Left lung (tissue), 10 donors: ENCODE measurements around the gene TMIE. TPM values are rescaled to one million over a fixed set of nuclear protein-coding genes. Genes with fewer than 3 reads are reported as not detected.

Experiments
- ATAC-seq: fragments of 200-7000 bp; cut with Tn5 transposase; one replicate; pipeline ENCODE4 v1.9.1; 2020; ENCODE audit warnings: moderate library complexity
- DNase-seq, 4 donors: peaks; one replicate each; pipeline ENCODE4 v3.0.0-alpha.2; 2013 to 2020
- H3K27ac ChIP-seq, 2 donors: fragments of 200-600 bp; sonication (generic) in 1 of 2; one replicate each; pipeline versions ENCODE4 v1.5.0 to v1.8.0; 2020 to 2021
- H3K27me3 ChIP-seq, 2 donors: fragments of 200-600 bp; sonication (generic) in 1 of 2; one replicate each; pipeline versions ENCODE4 v1.5.0 to v1.8.0; 2020 to 2021
- H3K36me3 ChIP-seq, 2 donors: fragments of 200-600 bp; sonication (generic) in 1 of 2; one replicate each; pipeline versions ENCODE4 v1.5.0 to v1.8.0; 2020 to 2021
- H3K4me1 ChIP-seq, 2 donors: fragments of 200-600 bp; one replicate each; pipeline ENCODE4 v1.8.0; 2021
- H3K4me3 ChIP-seq, 2 donors: fragments of 200-600 bp; sonication (generic) in 1 of 2; one replicate each; pipeline versions ENCODE4 v1.5.0 to v1.8.0; 2020 to 2021; ENCODE audit warnings: mild to moderate bottlenecking in 1 of 2
- H3K9me3 ChIP-seq, 2 donors: fragments of 200-600 bp; sonication (generic) in 1 of 2; one replicate each; pipeline versions ENCODE4 v1.5.0 to v1.8.0; 2020 to 2021
- intact Hi-C, 2 donors: fragments of 100-400 bp; cut with DNase I; formaldehyde crosslinking; loops; one replicate each; pipeline versions ENCODE4 v1.11.2 to v1.14.2; 2022
- polyA plus RNA-seq, 6 donors: library from polyadenylated mRNA; unstranded; fragments of 120-200 nt; gene quantifications; one replicate each; pipeline ENCODE4 v1.2.1, GENCODE V29; 2013; ENCODE audit not compliant: insufficient read length in 6 of 6
- total RNA-seq, 2 donors: library from RNA; stranded (reverse); fragmentation: NEBNext Ultra II Directional; extraction: Animal tissue kit (Norgen Biotek cat#: 25700); gene quantifications; one replicate each; pipeline ENCODE4 v1.2.1, GENCODE V29; 2021
- TF ChIP-seq, protein P1 (sequence below), 2 donors: fragments of 200-600 bp; sonication (generic) in 1 of 2; IDR thresholded peaks; one replicate each; pipeline versions ENCODE4 v1.5.0 to v1.8.0; 2021; ENCODE audit warnings: antibody characterized with exemption in 2 of 2
- donor health status: DM: no; HTN: yes; CAD: no.
- donor health status: DM: no; HTN: no; CAD: no.

Gene TMIE
- total and polyA plus RNA-seq, 8 donors = 0.23 to 0.82 (median 0.48) TPM; not detected in 1

DNA sequence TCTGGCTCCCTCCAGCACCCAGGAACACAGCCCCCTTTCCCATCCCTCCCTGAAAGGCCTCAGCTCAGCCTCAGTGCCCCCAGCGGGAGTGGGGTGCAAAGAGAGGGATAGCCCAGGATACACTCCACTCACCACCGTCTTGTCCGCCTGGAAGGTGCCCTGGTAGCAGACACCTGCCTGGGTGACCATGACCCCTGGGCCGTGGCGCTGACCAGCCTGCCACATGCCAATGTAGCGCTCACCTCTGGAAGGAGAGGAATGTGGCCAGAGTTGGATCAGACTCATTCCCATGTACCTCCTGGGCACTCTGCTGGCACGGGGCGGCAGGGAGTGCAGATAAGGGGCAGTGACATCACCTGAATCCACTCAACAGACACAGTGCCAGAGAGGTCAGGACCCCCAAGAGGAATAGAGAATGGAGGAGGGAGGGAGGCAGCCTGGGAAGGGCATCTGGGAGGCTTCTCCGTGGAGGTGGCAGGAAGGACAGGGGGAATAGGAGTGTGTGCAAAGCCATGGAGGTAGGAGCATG, 20.8 kb upstream of the TMIE start:
- TF ChIP-seq, protein P1, sequence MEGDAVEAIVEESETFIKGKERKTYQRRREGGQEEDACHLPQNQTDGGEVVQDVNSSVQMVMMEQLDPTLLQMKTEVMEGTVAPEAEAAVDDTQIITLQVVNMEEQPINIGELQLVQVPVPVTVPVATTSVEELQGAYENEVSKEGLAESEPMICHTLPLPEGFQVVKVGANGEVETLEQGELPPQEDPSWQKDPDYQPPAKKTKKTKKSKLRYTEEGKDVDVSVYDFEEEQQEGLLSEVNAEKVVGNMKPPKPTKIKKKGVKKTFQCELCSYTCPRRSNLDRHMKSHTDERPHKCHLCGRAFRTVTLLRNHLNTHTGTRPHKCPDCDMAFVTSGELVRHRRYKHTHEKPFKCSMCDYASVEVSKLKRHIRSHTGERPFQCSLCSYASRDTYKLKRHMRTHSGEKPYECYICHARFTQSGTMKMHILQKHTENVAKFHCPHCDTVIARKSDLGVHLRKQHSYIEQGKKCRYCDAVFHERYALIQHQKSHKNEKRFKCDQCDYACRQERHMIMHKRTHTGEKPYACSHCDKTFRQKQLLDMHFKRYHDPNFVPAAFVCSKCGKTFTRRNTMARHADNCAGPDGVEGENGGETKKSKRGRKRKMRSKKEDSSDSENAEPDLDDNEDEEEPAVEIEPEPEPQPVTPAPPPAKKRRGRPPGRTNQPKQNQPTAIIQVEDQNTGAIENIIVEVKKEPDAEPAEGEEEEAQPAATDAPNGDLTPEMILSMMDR (IDR thresholded peaks at IDR 0.05) = no peak
- Histone ChIP-seq H3K4me1 (no peaks in the 10 kb centered on the region), H3K9me3 (no peaks in the 10 kb centered on the region), H3K27me3 (no peaks in the 10 kb centered on the region), H3K4me3 (no peak overlapping the region), H3K27ac (no peak overlapping the region), H3K36me3 (peaks cover 0 to 79% of the 10 kb centered on the region in 2 donors)
- ATAC-seq (no peak), DNase-seq (no peak)
- intact Hi-C loops = no loop called here

DNA sequence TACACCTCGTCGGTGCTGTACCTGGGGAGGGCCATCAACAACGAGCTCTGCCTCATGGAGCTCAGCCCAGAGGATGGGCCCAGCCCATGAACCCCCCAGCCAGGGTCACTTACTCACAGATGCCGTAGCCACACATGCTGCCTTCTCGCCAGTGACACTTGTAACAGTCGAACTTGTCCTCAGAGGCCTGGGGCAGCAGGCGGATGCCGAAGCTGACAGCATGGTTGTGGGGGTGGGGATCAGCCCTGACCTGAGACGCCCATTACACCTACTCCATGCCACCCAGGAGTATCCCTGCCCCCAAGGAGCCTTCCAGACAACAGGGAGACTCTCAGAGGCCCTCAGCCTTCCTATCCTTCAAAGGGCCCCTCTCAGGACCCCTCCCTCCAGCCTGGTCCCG, 19.8 kb upstream of the TMIE start:
- intact Hi-C loops = no loop called here
- H3K36me3 ChIP-seq = peaks cover 0 to 74% of the 10 kb centered on the region in 2 donors

DNA sequence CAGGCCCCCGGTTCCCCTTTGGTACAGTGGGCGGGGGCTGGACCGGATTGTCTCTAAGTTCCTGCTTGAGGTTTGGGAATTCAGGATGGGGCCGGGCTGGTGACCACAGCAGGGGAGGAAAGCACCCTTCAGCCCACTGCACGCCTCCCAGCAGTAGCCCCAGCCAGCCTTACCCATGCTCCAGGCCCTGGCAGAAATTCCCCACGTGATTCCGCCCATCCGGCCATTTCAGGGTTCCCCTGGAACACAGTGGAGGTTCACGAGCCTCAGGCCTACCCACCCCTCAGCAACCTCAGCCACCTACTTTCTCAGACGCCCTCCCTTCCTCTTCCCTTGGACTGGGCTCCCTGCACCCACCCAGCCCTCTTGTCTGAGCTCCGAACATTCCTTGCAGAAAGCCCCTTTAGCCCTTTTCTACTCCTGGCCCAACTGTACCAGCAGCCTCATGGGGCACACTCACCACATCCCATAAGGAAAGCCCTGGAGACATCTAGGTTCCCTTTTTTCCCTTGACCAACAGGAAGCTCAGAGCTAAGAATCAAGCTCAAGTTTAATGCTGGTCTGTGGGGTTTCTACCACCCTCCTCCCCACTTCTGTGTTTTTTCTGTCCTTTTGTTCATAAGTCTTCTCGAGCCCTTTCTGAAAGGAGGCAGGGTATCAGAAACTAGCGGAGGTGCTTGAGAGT, 19.2 kb upstream of the TMIE start:
- DNase-seq (no peak), ATAC-seq (no peak)
- Histone ChIP-seq H3K27me3 (no peaks in the 10 kb centered on the region), H3K4me3 (no peak overlapping the region), H3K36me3 (peaks cover 0 to 74% of the 10 kb centered on the region in 2 donors), H3K4me1 (no peaks in the 10 kb centered on the region), H3K27ac (no peak overlapping the region), H3K9me3 (no peaks in the 10 kb centered on the region)
- TF ChIP-seq, protein P1 (IDR thresholded peaks at IDR 0.05) = no peak
- intact Hi-C loops = no loop called here

More for the DNA sequence above, 19.8 kb upstream of the TMIE start:
- no peaks in the 10 kb centered on the region for H3K9me3 ChIP-seq
- no peaks in the 10 kb centered on the region for H3K4me1 ChIP-seq
- no peaks in the 10 kb centered on the region for H3K27me3 ChIP-seq
- ATAC-seq (no peak), DNase-seq (no peak)
- H3K4me3 ChIP-seq = no peak overlapping the region
- no peak overlapping the region for H3K27ac ChIP-seq
- TF ChIP-seq, protein P1 (IDR thresholded peaks at IDR 0.05) = no peak

DNA sequence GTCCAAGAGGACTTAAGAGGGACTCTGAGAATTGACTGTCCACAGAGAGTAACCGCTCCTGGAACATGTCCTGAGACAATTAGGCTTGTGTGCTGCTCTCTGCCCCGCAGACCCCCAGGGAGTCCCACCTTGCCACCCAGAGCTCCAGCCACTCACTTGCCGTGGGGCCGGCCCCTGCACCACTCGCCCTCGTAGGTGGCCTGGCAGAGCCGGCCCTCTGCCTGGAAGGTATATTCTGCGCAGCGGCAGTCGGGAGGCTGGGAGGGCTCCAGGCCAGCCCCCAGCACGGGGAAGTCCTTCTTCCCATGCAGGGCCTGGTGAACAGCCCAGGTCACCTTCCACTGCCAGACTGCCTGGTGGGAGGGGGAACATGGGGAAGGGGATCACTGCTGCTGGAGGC, 18.2 kb upstream of the TMIE start:
- DNase-seq (no peak), ATAC-seq (no peak)
- TF ChIP-seq, protein P1 (IDR thresholded peaks at IDR 0.05) = no peak
- no peaks in the 10 kb centered on the region for H3K27me3 ChIP-seq
- H3K27ac ChIP-seq = no peak overlapping the region
- H3K9me3 ChIP-seq = no peaks in the 10 kb centered on the region
- no peaks in the 10 kb centered on the region for H3K4me1 ChIP-seq
- intact Hi-C loops = no loop called here
- peaks cover 0 to 84% of the 10 kb centered on the region in 2 donors for H3K36me3 ChIP-seq
- no peak overlapping the region for H3K4me3 ChIP-seq

DNA sequence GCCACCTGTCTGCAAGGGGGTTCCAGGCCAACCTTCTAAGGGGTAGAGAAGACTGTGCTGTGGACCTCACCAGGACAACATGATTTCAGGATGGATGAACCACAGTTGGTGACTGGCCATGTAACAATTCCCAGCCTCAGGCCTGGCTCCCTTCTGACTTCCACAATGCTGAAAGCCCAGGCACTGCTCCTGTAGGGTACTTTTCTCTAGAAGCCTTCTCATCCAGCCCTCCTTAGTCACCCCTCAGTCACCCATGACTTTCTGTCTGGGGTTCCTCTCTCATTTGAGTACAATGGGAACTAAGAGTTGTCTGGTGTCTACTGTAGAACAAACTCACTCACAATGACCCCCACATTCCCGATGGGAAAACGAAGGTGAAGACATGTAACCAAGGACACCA, 16.3 kb upstream of the TMIE start:
- DNase-seq (no peak), ATAC-seq (no peak)
- intact Hi-C loops = no loop called here
- Histone ChIP-seq H3K9me3 (no peaks in the 10 kb centered on the region), H3K36me3 (peaks cover 0 to 79% of the 10 kb centered on the region in 2 donors), H3K27me3 (no peaks in the 10 kb centered on the region), H3K4me1 (peaks cover 0 to under 1% of the 10 kb centered on the region in 2 donors), H3K27ac (no peak overlapping the region), H3K4me3 (no peak overlapping the region)
- TF ChIP-seq, protein P1 (IDR thresholded peaks at IDR 0.05) = no peak
